Measurements from ENCODE around the gene MPP7. TPM values are rescaled to one million over a fixed set of nuclear protein-coding genes. Genes with fewer than 3 reads are reported as not detected.

MPP7 gene
- total RNA-seq, 1 donor from 2014 or later: 5.7 TPM

GRCh38 chr10:28312572-28312971 lies 9.7 kb upstream of the MPP7 start:
- no peaks in the 10 kb centered on the region for H3K36me3 ChIP-seq (ENCODE audit: control insufficient read depth in 3 of 3, insufficient read depth in 3 of 3, low read length in 3 of 3)
- H3K4me1 ChIP-seq (ENCODE audit: control insufficient read depth in 3 of 3, insufficient read depth in 3 of 3, low read length in 3 of 3): peaks cover 0 to under 1% (median 0%) of the 10 kb centered on the region in 3 donors
- peaks cover 0 to 2% (median 1%) of the 10 kb centered on the region in 3 donors for H3K27me3 ChIP-seq (ENCODE audit: control insufficient read depth in 3 of 3, insufficient read depth in 3 of 3, low read length in 3 of 3)
- H3K9me3 ChIP-seq (ENCODE audit: control insufficient read depth in 3 of 3, low read length in 3 of 3): no peaks in the 10 kb centered on the region
- H3K9ac ChIP-seq (ENCODE audit: low read depth in 1 of 3, low read length in 3 of 3): no peak overlapping the region
- no peak overlapping the region for H3K27ac ChIP-seq (ENCODE audit: low read depth, low read length)
- H3K4me3 ChIP-seq (ENCODE audit: low read length in 3 of 3): no peak overlapping the region

DNA sequence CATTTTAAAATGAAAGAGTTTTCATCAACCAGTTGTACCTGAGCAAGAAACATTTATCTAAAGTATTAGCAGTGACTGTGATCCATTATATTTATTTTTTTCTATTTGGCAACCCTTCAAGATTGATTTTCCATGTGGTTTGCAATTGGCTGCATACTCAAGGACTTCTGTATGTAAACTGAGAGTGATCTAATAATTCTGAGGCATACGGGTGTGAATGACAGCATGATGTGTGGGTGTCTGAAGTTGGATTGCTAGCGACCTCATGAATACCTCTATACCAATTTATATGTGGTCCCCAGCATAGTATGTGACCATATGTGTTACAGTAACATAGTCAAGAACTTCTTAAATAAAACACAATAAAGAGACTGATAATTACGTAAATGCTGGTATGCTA lies 8.2 kb upstream of the MPP7 start:
- Histone ChIP-seq H3K4me1 (ENCODE audit: control insufficient read depth in 3 of 3, insufficient read depth in 3 of 3, low read length in 3 of 3) (no peaks in the 10 kb centered on the region), H3K9ac (ENCODE audit: low read depth in 1 of 3, low read length in 3 of 3) (no peak overlapping the region), H3K9me3 (ENCODE audit: control insufficient read depth in 3 of 3, low read length in 3 of 3) (no peaks in the 10 kb centered on the region), H3K27me3 (ENCODE audit: control insufficient read depth in 3 of 3, insufficient read depth in 3 of 3, low read length in 3 of 3) (peaks cover 0 to 5% (median 2%) of the 10 kb centered on the region in 3 donors), H3K4me3 (ENCODE audit: low read length in 3 of 3) (no peak overlapping the region), H3K36me3 (ENCODE audit: control insufficient read depth in 3 of 3, insufficient read depth in 3 of 3, low read length in 3 of 3) (no peaks in the 10 kb centered on the region), H3K27ac (ENCODE audit: low read depth, low read length) (no peak overlapping the region)

DNA sequence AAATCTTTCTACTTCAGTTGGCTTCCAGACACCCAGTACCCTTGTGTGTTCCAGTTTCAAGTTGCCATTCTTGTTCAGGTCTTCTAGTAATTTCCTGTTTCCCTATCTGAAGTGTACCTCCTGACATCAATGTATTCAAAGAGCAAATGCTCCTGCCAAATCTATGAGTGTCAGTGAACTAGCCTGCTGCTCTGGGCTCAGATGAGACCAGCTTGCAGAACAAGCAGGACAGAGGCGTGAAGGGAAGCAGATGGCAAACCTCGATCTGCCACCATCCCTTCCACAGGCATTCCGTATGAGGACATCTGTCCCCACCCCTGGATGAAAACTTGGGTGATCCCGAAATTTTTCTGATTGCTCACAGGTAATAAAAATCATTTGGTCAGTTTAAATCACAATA lies 4.4 kb upstream of the MPP7 start:
- Histone ChIP-seq H3K27ac (ENCODE audit: low read depth, low read length) (no peak overlapping the region), H3K36me3 (ENCODE audit: control insufficient read depth in 3 of 3, insufficient read depth in 3 of 3, low read length in 3 of 3) (no peaks in the 10 kb centered on the region), H3K9me3 (ENCODE audit: control insufficient read depth in 3 of 3, low read length in 3 of 3) (no peaks in the 10 kb centered on the region), H3K27me3 (ENCODE audit: control insufficient read depth in 3 of 3, insufficient read depth in 3 of 3, low read length in 3 of 3) (peaks cover 0 to 5% (median 0%) of the 10 kb centered on the region in 3 donors), H3K4me1 (ENCODE audit: control insufficient read depth in 3 of 3, insufficient read depth in 3 of 3, low read length in 3 of 3) (peaks cover 2 to 12% (median 4%) of the 10 kb centered on the region in 3 donors), H3K9ac (ENCODE audit: low read depth in 1 of 3, low read length in 3 of 3) (no peak overlapping the region), H3K4me3 (ENCODE audit: low read length in 3 of 3) (no peak overlapping the region)

- H3K27me3 ChIP-seq (ENCODE audit: control insufficient read depth in 3 of 3, insufficient read depth in 3 of 3, low read length in 3 of 3): peaks cover 0 to 5% (median 0%) of the 10 kb centered on the region in 3 donors
- no peak overlapping the region for H3K4me3 ChIP-seq (ENCODE audit: low read length in 3 of 3)
- H3K9me3 ChIP-seq (ENCODE audit: control insufficient read depth in 3 of 3, low read length in 3 of 3): no peaks in the 10 kb centered on the region
- H3K9ac ChIP-seq (ENCODE audit: low read depth in 1 of 3, low read length in 3 of 3): no peak overlapping the region
- peaks cover 2 to 16% (median 8%) of the 10 kb centered on the region in 3 donors for H3K4me1 ChIP-seq (ENCODE audit: control insufficient read depth in 3 of 3, insufficient read depth in 3 of 3, low read length in 3 of 3)
- H3K36me3 ChIP-seq (ENCODE audit: control insufficient read depth in 3 of 3, insufficient read depth in 3 of 3, low read length in 3 of 3): no peaks in the 10 kb centered on the region
- no peak overlapping the region for H3K27ac ChIP-seq (ENCODE audit: low read depth, low read length)
Measured at GRCh38 chr10:28305553-28305952, 2.7 kb upstream of the MPP7 start.

GRCh38 chr10:28304032-28304571 lies 1.2 kb upstream of the MPP7 start:
- Histone ChIP-seq H3K9me3 (ENCODE audit: control insufficient read depth in 3 of 3, low read length in 3 of 3) (no peaks in the 10 kb centered on the region), H3K4me3 (ENCODE audit: low read length in 3 of 3) (peak overlapping the region in 1 of 3 donors; percentile 69), H3K36me3 (ENCODE audit: control insufficient read depth in 3 of 3, insufficient read depth in 3 of 3, low read length in 3 of 3) (no peaks in the 10 kb centered on the region), H3K9ac (ENCODE audit: low read depth in 1 of 3, low read length in 3 of 3) (no peak overlapping the region), H3K4me1 (ENCODE audit: control insufficient read depth in 3 of 3, insufficient read depth in 3 of 3, low read length in 3 of 3) (peaks cover 2 to 16% (median 8%) of the 10 kb centered on the region in 3 donors), H3K27ac (ENCODE audit: low read depth, low read length) (no peak overlapping the region), H3K27me3 (ENCODE audit: control insufficient read depth in 3 of 3, insufficient read depth in 3 of 3, low read length in 3 of 3) (peaks cover 0 to 5% (median 0%) of the 10 kb centered on the region in 3 donors)

GRCh38 chr10:28302012-28302637 lies 739 bp downstream of the MPP7 start:
- peaks cover 2 to 16% (median 8%) of the 10 kb centered on the region in 3 donors for H3K4me1 ChIP-seq (ENCODE audit: control insufficient read depth in 3 of 3, insufficient read depth in 3 of 3, low read length in 3 of 3)
- H3K27me3 ChIP-seq (ENCODE audit: control insufficient read depth in 3 of 3, insufficient read depth in 3 of 3, low read length in 3 of 3): no peaks in the 10 kb centered on the region
- H3K4me3 ChIP-seq (ENCODE audit: low read length in 3 of 3): peak overlapping the region; percentile 74 to 82 (median 80)
- H3K36me3 ChIP-seq (ENCODE audit: control insufficient read depth in 3 of 3, insufficient read depth in 3 of 3, low read length in 3 of 3): no peaks in the 10 kb centered on the region
- H3K9ac ChIP-seq (ENCODE audit: low read depth in 1 of 3, low read length in 3 of 3): peak overlapping the region; percentile 69 to 82 (median 79)
- peak overlapping the region; percentile 72 for H3K27ac ChIP-seq (ENCODE audit: low read depth, low read length)
- H3K9me3 ChIP-seq (ENCODE audit: control insufficient read depth in 3 of 3, low read length in 3 of 3): no peaks in the 10 kb centered on the region

DNA sequence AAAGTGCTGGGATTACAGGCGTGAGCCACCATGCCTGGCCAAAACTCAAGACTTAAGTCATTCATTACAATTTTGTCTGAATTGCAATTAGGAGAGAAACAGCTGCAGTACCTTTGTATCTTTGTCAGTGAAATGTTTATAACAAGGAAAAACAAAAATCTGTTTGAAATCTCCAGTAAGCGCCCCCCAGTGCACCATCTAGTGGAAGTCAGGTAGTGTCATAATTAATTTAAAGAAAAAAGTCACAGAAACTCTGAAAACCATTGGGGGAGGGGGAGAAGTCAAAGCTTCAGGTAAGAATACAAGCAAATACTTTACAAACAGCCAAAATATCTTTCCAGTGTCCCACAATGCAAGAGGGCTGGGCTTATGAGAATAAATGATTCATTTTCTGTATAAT lies 2.8 kb downstream of the MPP7 start:
- H3K27me3 ChIP-seq (ENCODE audit: control insufficient read depth in 3 of 3, insufficient read depth in 3 of 3, low read length in 3 of 3): no peaks in the 10 kb centered on the region
- no peaks in the 10 kb centered on the region for H3K36me3 ChIP-seq (ENCODE audit: control insufficient read depth in 3 of 3, insufficient read depth in 3 of 3, low read length in 3 of 3)
- H3K9me3 ChIP-seq (ENCODE audit: control insufficient read depth in 3 of 3, low read length in 3 of 3): no peaks in the 10 kb centered on the region
- H3K4me1 ChIP-seq (ENCODE audit: control insufficient read depth in 3 of 3, insufficient read depth in 3 of 3, low read length in 3 of 3): peaks cover 8 to 27% (median 10%) of the 10 kb centered on the region in 3 donors
- no peak overlapping the region for H3K9ac ChIP-seq (ENCODE audit: low read depth in 1 of 3, low read length in 3 of 3)
- H3K4me3 ChIP-seq (ENCODE audit: low read length in 3 of 3): no peak overlapping the region
- H3K27ac ChIP-seq (ENCODE audit: low read depth, low read length): no peak overlapping the region

DNA sequence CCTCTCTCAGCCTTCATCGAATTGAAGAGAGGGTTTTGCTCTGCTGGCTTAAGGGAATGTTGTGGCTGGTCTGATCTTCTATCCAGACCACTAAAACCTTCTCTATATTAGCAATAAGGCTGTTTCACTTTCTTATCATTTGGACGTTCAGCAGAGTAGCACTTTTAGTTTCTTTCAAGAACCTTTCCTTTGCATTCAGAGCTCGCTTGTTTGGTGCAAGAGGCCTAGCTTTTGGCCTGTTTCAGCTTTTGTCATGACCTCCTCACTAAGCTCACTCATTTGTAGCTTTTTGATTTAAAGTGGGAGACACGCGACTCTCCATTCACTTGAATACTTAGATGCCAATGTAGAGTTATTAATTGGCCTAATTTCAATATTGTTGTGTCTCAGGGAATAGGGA lies 3.9 kb downstream of the MPP7 start:
- H3K27ac ChIP-seq (ENCODE audit: low read depth, low read length): no peak overlapping the region
- no peak overlapping the region for H3K9ac ChIP-seq (ENCODE audit: low read depth in 1 of 3, low read length in 3 of 3)
- H3K9me3 ChIP-seq (ENCODE audit: control insufficient read depth in 3 of 3, low read length in 3 of 3): no peaks in the 10 kb centered on the region
- H3K36me3 ChIP-seq (ENCODE audit: control insufficient read depth in 3 of 3, insufficient read depth in 3 of 3, low read length in 3 of 3): no peaks in the 10 kb centered on the region
- peaks cover 8 to 24% (median 10%) of the 10 kb centered on the region in 3 donors for H3K4me1 ChIP-seq (ENCODE audit: control insufficient read depth in 3 of 3, insufficient read depth in 3 of 3, low read length in 3 of 3)
- no peak overlapping the region for H3K4me3 ChIP-seq (ENCODE audit: low read length in 3 of 3)
- no peaks in the 10 kb centered on the region for H3K27me3 ChIP-seq (ENCODE audit: control insufficient read depth in 3 of 3, insufficient read depth in 3 of 3, low read length in 3 of 3)

- Histone ChIP-seq H3K4me1 (ENCODE audit: control insufficient read depth in 3 of 3, insufficient read depth in 3 of 3, low read length in 3 of 3) (peaks cover 0 to 20% (median 17%) of the 10 kb centered on the region in 3 donors), H3K4me3 (ENCODE audit: low read length in 3 of 3) (no peak overlapping the region), H3K27ac (ENCODE audit: low read depth, low read length) (no peak overlapping the region), H3K9me3 (ENCODE audit: control insufficient read depth in 3 of 3, low read length in 3 of 3) (no peaks in the 10 kb centered on the region), H3K9ac (ENCODE audit: low read depth in 1 of 3, low read length in 3 of 3) (no peak overlapping the region), H3K36me3 (ENCODE audit: control insufficient read depth in 3 of 3, insufficient read depth in 3 of 3, low read length in 3 of 3) (no peaks in the 10 kb centered on the region), H3K27me3 (ENCODE audit: control insufficient read depth in 3 of 3, insufficient read depth in 3 of 3, low read length in 3 of 3) (no peaks in the 10 kb centered on the region)
Measured at GRCh38 chr10:28296023-28296422, 6.8 kb downstream of the MPP7 start.

GRCh38 chr10:28295336-28295735 lies 7.5 kb downstream of the MPP7 start:
- no peak overlapping the region for H3K9ac ChIP-seq (ENCODE audit: low read depth in 1 of 3, low read length in 3 of 3)
- no peak overlapping the region for H3K27ac ChIP-seq (ENCODE audit: low read depth, low read length)
- no peaks in the 10 kb centered on the region for H3K27me3 ChIP-seq (ENCODE audit: control insufficient read depth in 3 of 3, insufficient read depth in 3 of 3, low read length in 3 of 3)
- no peak overlapping the region for H3K4me3 ChIP-seq (ENCODE audit: low read length in 3 of 3)
- no peaks in the 10 kb centered on the region for H3K36me3 ChIP-seq (ENCODE audit: control insufficient read depth in 3 of 3, insufficient read depth in 3 of 3, low read length in 3 of 3)
- no peaks in the 10 kb centered on the region for H3K9me3 ChIP-seq (ENCODE audit: control insufficient read depth in 3 of 3, low read length in 3 of 3)
- peaks cover 0 to 20% (median 17%) of the 10 kb centered on the region in 3 donors for H3K4me1 ChIP-seq (ENCODE audit: control insufficient read depth in 3 of 3, insufficient read depth in 3 of 3, low read length in 3 of 3)

Data from skeletal muscle tissue (tissue), 4 donors.